Panc1 (cell line): Measurements from ENCODE around the gene PDE3A. TPM values are rescaled to one million over a fixed set of nuclear protein-coding genes. Genes with fewer than 3 reads are reported as not detected.

Experiments
- ATAC-seq: fragments of 200-7000 bp; cut with Tn5 transposase; 2 replicates; pipeline ENCODE4 v1.9.1; 2020; ENCODE audit warnings: mild to moderate bottlenecking, moderate library complexity
- BruUV-seq: library from RNA; stranded (reverse); fragments of 400-500 nt; replicated peaks from 2 replicates; lab custom pipeline; 2021; lab: Mats Ljungman, UMichigan
- CTCF ChIA-PET: fragments of 300-600 bp; sonication (Branson Sonifier 250); formaldehyde crosslinking; loops from one replicate; lab custom pipeline; 2022; ENCODE audit warnings: antibody characterized with exemption; lab: Charles Lee
- POLR2A ChIA-PET: fragments of 300-600 bp; sonication (Branson Sonifier 250); formaldehyde crosslinking; loops from one replicate; lab custom pipeline; 2022; ENCODE audit warnings: antibody characterized with exemption; lab: Charles Lee
- DNase-seq: peaks from one replicate; pipeline ENCODE4 v3.0.0-alpha.2; 2010; ENCODE audit warnings: low read depth, low spot score
- H3K27ac ChIP-seq: 2 replicates; pipeline ENCODE4 v1.5.1; 2011; ENCODE audit warnings: mild to moderate bottlenecking, low read length, inconsistent platforms
- H3K27me3 ChIP-seq: fragments of 200-500 bp; sonication (Bioruptor generic); 2 replicates; pipeline ENCODE4 v1.6.0; 2014; ENCODE audit warnings: low read length, inconsistent platforms; ENCODE audit not compliant: control insufficient read depth, insufficient read depth
- H3K36me3 ChIP-seq: fragments of 200-500 bp; sonication (Bioruptor generic); 2 replicates; pipeline ENCODE4 v1.5.1; 2014; ENCODE audit warnings: inconsistent platforms, mild to moderate bottlenecking, low read length, moderate library complexity; ENCODE audit not compliant: control insufficient read depth, insufficient read depth
- H3K4me1 ChIP-seq: 2 replicates; pipeline ENCODE4 v1.5.1; 2011; ENCODE audit warnings: inconsistent platforms, mild to moderate bottlenecking, low read length, moderate library complexity; ENCODE audit not compliant: control insufficient read depth, insufficient read depth
- H3K4me3 ChIP-seq, 2 experiments: 2 replicates each; pipeline ENCODE4 v1.5.1; 2011 to 2012; ENCODE audit warnings: low read depth in 2 of 2, low read length in 2 of 2, mild to moderate bottlenecking in 2 of 2, inconsistent platforms in 1 of 2, moderate library complexity in 1 of 2
- H3K9me3 ChIP-seq: fragments of 200-500 bp; sonication (Bioruptor generic); 2 replicates; pipeline ENCODE4 v1.5.1; 2014; ENCODE audit warnings: low read depth, mild to moderate bottlenecking, inconsistent platforms, low read length, moderate library complexity; ENCODE audit not compliant: control insufficient read depth, insufficient read depth
- POLR2AphosphoS5 ChIP-seq: IDR thresholded peaks from 2 replicates; pipeline ENCODE4 v1.6.1; 2012; ENCODE audit warnings: mild to moderate bottlenecking, low read depth, low read length, moderate library complexity
- SIN3A ChIP-seq: IDR thresholded peaks from 2 replicates; pipeline ENCODE4 v1.6.1; 2012; ENCODE audit warnings: low read depth, mild to moderate bottlenecking, low read length, moderate library complexity, borderline replicate concordance; ENCODE audit not compliant: insufficient read depth
- TCF7L2 ChIP-seq: IDR thresholded peaks from 2 replicates; pipeline ENCODE4 v1.6.1; 2011; ENCODE audit warnings: mild to moderate bottlenecking, low read depth, low read length, inconsistent platforms
- in situ Hi-C: cut with HindIII; loops from 2 replicates; pipeline ENCODE4 v1.10.0; 2016; ENCODE audit warnings: low sequenced_read_pairs, low pct_unique_long_range_greater_than_20kb
- intact Hi-C: fragments of 100-400 bp; cut with micrococcal nuclease; formaldehyde crosslinking; loops from one replicate; pipeline ENCODE4 v1.10.0; 2022; ENCODE audit not compliant: unreplicated experiment
- total RNA-seq: library from RNA; stranded (reverse); gene quantifications from one replicate; pipeline ENCODE4 v1.2.1, GENCODE V29; 2021; ENCODE audit not compliant: unreplicated experiment
- TF ChIP-seq, protein P1 (sequence below), 2 experiments: IDR thresholded peaks; 2 replicates each; pipeline ENCODE4 v1.6.1; 2011 to 2012; ENCODE audit warnings: low read depth in 2 of 2, control low read depth in 1 of 2, low read length in 1 of 2, mild to moderate bottlenecking in 1 of 2, moderate library complexity in 1 of 2; ENCODE audit not compliant: insufficient read depth in 1 of 2
- TF ChIP-seq, protein P2 (sequence below): fragments of 450-650 bp; IDR thresholded peaks from 2 replicates; pipeline ENCODE4 v1.5.1; 2017; ENCODE audit warnings: mild to moderate bottlenecking

The PDE3A gene
- total RNA-seq, 1 experiment from 2014 or later: 0.03 TPM

DNA sequence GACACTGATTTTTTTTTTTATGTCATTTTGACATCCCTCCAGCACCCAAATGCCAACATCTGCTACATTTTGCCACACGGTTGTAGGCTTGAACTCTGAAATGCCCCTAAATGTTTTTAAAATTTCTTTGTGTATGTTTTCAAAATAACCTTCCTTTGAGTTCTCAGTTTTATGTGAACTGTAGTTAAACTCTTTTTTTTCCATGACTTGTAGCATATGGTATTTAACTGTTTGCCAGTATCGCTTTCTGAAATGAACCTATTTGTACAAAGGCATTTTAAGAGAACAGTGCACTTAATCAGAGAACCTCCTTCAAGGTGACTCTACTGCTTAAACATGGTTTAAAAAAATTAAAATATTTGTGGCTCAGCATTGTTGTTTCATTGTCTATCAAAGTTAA is 61.5 kb downstream of the PDE3A start:
- DNase-seq (no peak), ATAC-seq (no peak)
- Histone ChIP-seq H3K4me3 (no peak overlapping the region), H3K9me3 (no peaks in the 10 kb centered on the region), H3K36me3 (no peaks in the 10 kb centered on the region), H3K27ac (no peak overlapping the region), H3K4me1 (no peaks in the 10 kb centered on the region), H3K27me3 (no peaks in the 10 kb centered on the region)
- intact Hi-C loops: no loop called here
- BruUV-seq: no TSS peak
- in situ Hi-C loops: no loop called here
- POLR2A ChIA-PET: no interaction called here
- TF ChIP-seq, protein P1, sequence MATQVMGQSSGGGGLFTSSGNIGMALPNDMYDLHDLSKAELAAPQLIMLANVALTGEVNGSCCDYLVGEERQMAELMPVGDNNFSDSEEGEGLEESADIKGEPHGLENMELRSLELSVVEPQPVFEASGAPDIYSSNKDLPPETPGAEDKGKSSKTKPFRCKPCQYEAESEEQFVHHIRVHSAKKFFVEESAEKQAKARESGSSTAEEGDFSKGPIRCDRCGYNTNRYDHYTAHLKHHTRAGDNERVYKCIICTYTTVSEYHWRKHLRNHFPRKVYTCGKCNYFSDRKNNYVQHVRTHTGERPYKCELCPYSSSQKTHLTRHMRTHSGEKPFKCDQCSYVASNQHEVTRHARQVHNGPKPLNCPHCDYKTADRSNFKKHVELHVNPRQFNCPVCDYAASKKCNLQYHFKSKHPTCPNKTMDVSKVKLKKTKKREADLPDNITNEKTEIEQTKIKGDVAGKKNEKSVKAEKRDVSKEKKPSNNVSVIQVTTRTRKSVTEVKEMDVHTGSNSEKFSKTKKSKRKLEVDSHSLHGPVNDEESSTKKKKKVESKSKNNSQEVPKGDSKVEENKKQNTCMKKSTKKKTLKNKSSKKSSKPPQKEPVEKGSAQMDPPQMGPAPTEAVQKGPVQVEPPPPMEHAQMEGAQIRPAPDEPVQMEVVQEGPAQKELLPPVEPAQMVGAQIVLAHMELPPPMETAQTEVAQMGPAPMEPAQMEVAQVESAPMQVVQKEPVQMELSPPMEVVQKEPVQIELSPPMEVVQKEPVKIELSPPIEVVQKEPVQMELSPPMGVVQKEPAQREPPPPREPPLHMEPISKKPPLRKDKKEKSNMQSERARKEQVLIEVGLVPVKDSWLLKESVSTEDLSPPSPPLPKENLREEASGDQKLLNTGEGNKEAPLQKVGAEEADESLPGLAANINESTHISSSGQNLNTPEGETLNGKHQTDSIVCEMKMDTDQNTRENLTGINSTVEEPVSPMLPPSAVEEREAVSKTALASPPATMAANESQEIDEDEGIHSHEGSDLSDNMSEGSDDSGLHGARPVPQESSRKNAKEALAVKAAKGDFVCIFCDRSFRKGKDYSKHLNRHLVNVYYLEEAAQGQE (IDR thresholded peaks at IDR 0.05; ENCODE audit: insufficient read depth in 1 of 2, low read depth in 2 of 2, low read length in 1 of 2): no peak
- TF ChIP-seq TCF7L2 (no peak), POLR2AphosphoS5 (no peak), SIN3A (no peak)
- TF ChIP-seq, protein P2, sequence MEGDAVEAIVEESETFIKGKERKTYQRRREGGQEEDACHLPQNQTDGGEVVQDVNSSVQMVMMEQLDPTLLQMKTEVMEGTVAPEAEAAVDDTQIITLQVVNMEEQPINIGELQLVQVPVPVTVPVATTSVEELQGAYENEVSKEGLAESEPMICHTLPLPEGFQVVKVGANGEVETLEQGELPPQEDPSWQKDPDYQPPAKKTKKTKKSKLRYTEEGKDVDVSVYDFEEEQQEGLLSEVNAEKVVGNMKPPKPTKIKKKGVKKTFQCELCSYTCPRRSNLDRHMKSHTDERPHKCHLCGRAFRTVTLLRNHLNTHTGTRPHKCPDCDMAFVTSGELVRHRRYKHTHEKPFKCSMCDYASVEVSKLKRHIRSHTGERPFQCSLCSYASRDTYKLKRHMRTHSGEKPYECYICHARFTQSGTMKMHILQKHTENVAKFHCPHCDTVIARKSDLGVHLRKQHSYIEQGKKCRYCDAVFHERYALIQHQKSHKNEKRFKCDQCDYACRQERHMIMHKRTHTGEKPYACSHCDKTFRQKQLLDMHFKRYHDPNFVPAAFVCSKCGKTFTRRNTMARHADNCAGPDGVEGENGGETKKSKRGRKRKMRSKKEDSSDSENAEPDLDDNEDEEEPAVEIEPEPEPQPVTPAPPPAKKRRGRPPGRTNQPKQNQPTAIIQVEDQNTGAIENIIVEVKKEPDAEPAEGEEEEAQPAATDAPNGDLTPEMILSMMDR: no peak
- CTCF ChIA-PET: no interaction called here

DNA sequence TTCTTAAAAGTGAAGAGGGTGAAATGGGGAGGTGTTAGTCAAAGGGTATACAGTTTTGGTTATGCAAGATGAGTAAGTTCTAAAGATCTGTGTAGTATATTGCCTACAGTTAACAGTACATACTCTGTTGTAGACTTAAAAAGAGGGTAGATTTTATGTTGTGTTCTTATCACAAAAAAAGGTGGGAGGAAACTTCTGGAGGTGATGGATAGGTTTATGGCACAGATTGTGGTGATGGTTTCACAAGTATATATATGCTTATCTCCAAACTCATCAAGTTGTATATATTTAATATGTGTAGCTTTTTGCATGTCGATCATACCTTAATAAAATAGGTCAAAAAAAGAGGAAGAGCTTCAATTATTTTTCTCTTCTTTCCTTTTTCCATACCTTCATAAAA is 64.0 kb downstream of the PDE3A start:
- ChIA-PET POLR2A (interaction anchor here (0.6 kb wide), 1 partner anchor 1315 kb away, joined by 3 read pairs; no protein-coding TSS in a partner anchor), CTCF (no interaction called here)
- Histone ChIP-seq H3K4me1 (no peaks in the 10 kb centered on the region), H3K27ac (no peak overlapping the region), H3K9me3 (no peaks in the 10 kb centered on the region), H3K27me3 (no peaks in the 10 kb centered on the region), H3K36me3 (no peaks in the 10 kb centered on the region), H3K4me3 (no peak overlapping the region)
- DNase-seq: no peak
- no TSS peak for BruUV-seq
- TF ChIP-seq POLR2AphosphoS5: no peak
- TF ChIP-seq, protein P1 (IDR thresholded peaks at IDR 0.05; ENCODE audit: insufficient read depth in 1 of 2, low read depth in 2 of 2, low read length in 1 of 2): no peak
- TF ChIP-seq SIN3A: no peak
- TF ChIP-seq, protein P2: no peak
- TF ChIP-seq TCF7L2: no peak
- in situ Hi-C loops: no loop called here
- intact Hi-C loops: no loop called here
- ATAC-seq: no peak
